T-helper 22 cell (primary cell): ENCODE results near the gene BABAM2.
"Not testable (repeated sequence)": the region's sequence is repeated elsewhere in the genome, so short reads cannot be mapped to it uniquely, and the experiment has no call there.

Experiments used
- DNase-seq: peaks from one replicate; pipeline ENCODE4 v3.0.0-alpha.2; 2020; ENCODE audit warnings: low read depth

Gene BABAM2

GRCh38 chr2:28316546-28317335 lies 426.2 kb downstream of the BABAM2 start:
- DNase-seq = no peak

DNA sequence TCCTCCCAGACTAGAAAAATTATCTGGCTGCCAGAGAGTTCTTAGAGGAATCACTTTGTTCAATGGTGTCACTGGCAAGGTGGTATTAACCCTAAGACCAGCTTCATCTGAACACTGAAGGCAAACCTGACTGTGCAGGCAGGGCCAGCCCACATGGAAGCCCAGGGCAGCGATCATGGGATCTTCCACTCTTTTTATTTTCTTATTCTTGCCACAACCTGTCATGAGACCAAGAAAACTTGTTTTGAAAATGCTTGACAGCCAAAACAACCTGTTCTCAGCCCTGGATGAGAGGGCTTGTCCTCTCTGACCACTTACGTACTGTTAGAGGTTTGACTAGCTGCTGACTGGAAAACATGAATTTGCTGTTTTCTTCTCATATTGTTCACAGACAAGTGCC lies 426.9 kb downstream of the BABAM2 start:
- DNase-seq = no peak

- DNase-seq = no peak
Measured at GRCh38 chr2:28318023-28318422, 427.5 kb downstream of the BABAM2 start.

GRCh38 chr2:28318462-28319117 lies 428.1 kb downstream of the BABAM2 start:
- no peak for DNase-seq

GRCh38 chr2:28319118-28320008 lies 428.8 kb downstream of the BABAM2 start:
- DNase-seq = no peak

- no peak for DNase-seq
Measured at GRCh38 chr2:28320009-28320365, 429.5 kb downstream of the BABAM2 start.

- no peak for DNase-seq
Measured at GRCh38 chr2:28320371-28320770, 429.8 kb downstream of the BABAM2 start.

- DNase-seq = no peak
Measured at GRCh38 chr2:28321426-28321825, 430.9 kb downstream of the BABAM2 start.

DNA sequence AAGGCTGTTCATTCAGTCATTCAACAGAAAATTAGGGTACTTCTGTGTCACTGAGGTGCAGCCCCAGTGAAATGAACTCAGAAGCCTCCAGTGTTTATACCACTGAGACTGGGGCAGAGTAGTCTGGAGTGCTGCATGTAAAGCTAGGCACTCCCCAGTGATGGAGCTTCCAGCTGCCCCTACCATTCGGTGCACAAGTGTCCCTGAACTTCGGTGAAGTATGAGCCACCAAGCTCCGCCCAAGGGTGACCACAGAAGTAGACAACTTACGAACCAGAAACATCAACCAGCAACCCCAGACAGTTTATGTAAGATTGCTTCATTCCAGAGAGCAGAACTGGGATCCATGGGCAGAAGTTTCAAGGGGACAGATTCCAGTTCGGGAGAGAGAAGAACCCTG lies 431.5 kb downstream of the BABAM2 start:
- DNase-seq = no peak

GRCh38 chr2:28322456-28322855 lies 431.9 kb downstream of the BABAM2 start:
- no peak for DNase-seq

DNA sequence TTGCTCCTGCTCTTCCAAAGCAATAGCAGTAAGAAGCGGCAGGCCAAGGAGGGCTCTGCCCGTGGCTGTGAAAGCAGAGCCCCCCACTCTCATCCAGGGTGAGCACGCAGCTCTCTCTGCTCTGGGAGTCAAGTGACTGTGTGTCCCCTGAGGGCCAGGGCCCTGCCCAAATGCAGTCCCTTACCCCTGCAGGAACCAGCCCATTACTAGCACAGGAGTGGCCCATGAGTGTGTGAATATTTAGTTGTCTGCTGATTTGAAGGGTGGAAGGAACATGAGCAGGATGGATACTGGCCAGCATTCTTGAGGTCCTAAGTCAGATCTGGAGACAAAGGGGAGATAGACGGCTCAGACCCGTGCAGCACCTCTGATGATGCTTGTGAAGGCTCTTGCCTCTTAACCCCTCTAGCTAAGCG lies 432.5 kb downstream of the BABAM2 start:
- no peak for DNase-seq

DNA sequence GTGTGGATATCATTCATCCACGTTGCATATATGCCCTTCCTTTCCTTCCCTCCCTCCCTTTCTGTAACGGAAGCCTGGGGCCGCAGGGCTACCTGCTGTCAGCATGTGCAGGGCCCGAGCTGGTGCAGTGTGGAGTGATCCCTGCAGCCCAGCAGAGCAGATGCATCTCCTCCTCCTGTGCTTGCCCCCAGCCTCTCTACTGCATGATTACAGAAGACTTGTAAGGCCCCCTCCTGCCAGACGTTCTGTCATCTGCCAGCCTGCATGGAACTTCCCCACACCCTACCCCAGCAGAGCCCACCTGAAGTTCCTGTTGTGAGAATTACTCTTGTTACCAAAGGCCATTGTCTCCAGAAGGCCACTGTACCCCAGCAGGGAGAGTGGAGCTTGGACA lies 434.6 kb downstream of the BABAM2 start:
- DNase-seq = no peak

DNA sequence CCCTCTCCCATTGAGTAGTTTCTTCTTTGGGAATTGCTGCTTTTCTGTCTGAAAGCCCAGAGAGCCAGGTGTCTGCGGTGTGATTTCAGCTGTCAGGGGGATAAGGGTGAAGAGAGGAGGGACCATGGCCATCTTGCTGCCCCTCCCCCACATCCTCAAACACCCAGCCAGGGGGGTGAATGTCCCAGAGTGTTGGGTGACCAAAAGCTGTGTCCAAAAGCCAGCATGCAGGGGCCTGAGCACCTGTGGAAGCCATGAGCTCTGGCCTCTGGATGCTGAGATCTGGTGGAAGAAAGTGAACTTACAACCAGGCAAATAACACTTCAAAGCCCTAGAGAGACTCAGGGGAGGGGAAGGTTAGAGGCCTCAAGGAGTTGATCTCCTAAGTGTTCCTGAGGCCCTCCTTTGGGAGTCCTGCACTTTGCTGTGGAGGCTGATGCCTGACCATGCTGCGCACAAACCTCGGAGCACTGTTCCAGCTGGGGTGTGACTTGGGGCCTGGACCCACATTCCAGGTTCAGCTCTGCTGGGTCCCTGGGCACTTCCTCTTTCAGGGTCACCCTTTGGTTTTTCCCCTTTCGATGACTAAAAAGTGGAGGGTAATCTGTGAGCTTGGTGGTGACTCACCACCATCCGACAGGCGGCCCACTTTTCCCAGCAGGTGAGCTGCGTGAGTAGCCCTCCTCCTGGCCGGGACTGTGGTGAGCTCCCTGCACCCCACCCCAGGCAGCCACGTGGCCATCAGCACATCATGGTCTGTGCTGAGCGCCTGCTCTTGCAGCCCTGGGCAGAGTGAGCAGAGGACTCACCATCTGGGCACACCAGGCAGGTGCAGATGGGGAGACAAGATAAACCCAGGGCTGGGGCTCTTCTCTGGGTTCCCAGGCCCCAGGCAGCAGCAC lies 435.3 kb downstream of the BABAM2 start:
- no peak for DNase-seq

GRCh38 chr2:28326469-28326805 lies 435.9 kb downstream of the BABAM2 start:
- no peak for DNase-seq

DNA sequence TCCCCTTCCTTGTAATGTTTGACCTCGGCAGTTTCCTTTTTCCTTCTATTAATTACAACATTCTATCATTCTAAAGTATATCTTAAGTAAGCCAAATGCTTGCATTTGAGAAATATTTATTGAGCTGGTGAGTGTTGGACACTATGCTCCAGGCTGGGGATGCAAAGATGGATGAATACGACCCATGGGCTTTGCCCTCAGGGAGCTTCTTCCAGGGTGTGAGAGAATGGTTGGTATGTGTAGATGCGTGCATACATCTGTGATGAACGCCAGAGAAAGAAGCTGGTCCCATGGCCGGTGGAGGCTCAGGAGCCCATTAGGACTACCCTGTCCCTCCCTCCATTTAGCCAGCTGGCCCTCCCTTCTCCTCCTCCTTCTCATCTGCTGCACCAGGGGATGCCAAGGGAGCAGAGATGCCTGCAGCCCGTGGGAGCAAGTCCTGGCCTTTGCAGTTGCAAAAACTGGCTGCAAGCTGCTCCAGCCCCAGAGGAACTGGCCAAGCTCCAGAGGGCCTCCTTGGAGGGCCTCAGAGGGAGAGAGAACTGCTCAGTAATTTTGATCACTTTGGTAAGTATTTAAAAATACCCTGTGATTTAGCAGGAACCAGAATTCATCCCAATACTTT lies 436.5 kb downstream of the BABAM2 start:
- DNase-seq = no peak

DNA sequence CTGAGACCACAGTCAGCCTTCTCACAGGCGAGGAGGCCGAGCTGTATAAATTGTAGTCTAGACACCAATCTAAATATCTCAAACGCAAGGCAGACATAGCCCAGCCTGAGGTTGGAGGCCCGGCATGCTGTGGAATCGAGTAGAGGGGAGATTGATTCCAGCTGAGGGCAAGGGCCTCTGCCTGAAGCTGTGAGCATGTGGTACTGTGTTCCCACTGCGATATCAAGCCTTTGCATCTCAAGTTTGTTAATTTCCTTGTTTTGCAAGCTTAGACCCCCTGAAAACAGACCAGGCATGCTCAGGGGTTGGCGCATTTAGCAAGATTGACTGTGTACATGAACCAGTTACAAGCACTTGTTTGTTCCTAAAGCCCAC lies 437.0 kb downstream of the BABAM2 start:
- no peak for DNase-seq

- DNase-seq = no peak
Measured at GRCh38 chr2:28327956-28328922, 437.7 kb downstream of the BABAM2 start.

DNA sequence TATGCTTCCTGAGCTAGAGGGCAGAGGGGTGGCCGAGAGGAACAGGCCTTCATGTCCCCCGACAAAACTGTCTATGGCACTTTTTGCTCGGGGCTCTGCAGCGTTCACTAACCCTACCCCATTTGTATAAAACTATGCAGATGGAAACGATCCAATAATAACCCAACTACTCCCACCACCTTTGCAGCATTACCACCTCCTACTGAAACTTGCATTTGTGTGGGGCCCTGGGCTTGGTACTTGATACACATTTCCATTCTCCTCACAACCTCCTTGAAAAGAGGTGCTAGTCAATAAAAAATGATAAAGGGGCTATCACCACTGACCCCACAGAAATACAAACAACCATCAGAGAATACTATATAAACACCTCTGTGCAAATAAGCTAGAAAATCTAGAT lies 438.7 kb downstream of the BABAM2 start:
- no peak for DNase-seq

GRCh38 chr2:28330722-28331121 lies 440.2 kb downstream of the BABAM2 start:
- not testable (repeated sequence) for DNase-seq

GRCh38 chr2:28331797-28332196 lies 441.3 kb downstream of the BABAM2 start:
- DNase-seq = not testable (repeated sequence)
